Measurements from ENCODE around the gene CUL9.
A peak's percentile ranks its signal among the peaks of the same experiment; 100 is the strongest.

Gene CUL9

GRCh38 chr6:43258180-43258579, 76.2 kb downstream of the CUL9 start:
- no peak for DNase-seq

DNA sequence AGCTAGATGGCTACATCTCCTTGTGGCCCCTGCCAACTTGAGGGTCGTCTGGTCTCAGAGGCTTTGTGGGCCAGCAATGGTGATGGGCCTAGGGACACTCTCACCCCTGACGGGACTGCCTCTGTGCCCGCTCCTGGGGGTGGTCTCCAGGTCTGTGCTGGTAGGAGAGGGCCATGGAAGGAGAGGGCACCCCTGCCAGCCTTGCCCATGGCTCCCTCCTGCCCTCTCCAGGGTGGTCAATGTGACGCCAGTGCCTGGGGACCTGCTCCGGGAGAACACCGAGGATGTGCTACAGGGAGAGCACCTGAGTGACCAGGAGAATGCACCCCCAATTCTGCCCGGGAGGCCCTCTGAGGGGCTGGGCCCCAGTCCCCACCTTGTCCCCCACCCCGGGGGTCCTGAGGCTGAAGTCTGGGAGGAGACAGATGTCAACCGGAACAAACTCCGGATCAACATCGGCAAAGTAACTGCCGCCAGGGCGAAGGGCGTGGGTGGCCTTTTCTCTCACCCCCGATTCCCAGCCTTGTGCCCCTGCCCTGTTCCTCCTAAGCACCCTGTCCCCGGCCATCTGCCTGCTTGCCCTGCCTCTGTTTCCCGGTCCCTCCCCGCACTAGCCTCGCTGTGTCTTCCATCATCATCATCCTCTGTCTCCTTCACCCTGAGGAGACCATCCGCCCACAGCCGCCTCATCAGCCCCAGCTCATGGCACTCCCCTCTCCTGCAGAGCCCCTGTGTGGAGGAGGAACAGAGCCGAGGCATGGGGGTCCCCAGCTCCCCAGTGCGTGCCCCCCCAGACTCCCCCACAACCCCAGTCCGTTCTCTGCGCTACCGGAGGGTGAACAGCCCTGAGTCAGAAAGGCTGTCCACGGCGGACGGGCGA, 77.1 kb downstream of the CUL9 start:
- no peak for DNase-seq

GRCh38 chr6:43260791-43261190, 78.8 kb downstream of the CUL9 start:
- no peak for DNase-seq

GRCh38 chr6:43261198-43261597, 79.2 kb downstream of the CUL9 start:
- DNase-seq, result no peak

DNA sequence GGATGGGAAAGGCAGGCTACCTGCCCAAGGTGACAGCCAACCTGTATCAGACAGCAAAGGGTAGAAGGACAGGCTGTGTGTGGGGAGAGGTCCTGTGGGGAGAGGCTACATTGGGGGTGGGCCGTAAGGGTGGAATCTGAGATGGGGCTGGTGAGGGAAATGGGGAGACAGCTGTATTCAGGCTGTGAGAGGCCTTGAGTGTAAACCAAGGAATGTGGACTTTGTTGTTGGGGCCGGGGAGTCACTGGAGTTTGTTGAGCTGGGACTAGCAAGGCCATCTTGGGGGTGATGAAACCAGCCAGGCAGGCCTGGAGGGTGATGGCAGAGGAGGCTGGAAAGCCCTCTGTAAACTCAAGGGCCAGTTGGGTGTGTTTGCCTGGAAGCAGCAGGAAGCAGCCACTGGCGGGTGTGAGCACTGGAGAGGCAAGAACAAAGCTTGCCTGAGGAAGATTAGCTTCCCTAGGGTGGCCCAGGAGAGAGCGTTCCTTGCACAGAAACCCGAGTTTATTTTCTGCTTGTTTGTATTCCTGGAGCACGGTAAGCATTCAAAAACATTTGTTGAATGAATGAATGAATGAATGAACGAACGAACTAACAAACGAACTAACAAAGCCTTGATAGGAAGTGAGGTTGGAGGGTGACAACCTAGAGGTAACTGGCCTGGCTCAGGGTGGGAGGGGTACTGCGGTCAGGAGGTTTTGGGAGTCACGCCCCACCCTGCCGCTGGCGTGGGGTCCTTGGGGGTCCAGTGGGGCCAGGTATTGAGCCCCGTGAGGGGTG, 80.2 kb downstream of the CUL9 start:
- DNase-seq, result no peak

- no peak for DNase-seq
Observed at GRCh38 chr6:43262780-43263313, 80.9 kb downstream of the CUL9 start.

DNA sequence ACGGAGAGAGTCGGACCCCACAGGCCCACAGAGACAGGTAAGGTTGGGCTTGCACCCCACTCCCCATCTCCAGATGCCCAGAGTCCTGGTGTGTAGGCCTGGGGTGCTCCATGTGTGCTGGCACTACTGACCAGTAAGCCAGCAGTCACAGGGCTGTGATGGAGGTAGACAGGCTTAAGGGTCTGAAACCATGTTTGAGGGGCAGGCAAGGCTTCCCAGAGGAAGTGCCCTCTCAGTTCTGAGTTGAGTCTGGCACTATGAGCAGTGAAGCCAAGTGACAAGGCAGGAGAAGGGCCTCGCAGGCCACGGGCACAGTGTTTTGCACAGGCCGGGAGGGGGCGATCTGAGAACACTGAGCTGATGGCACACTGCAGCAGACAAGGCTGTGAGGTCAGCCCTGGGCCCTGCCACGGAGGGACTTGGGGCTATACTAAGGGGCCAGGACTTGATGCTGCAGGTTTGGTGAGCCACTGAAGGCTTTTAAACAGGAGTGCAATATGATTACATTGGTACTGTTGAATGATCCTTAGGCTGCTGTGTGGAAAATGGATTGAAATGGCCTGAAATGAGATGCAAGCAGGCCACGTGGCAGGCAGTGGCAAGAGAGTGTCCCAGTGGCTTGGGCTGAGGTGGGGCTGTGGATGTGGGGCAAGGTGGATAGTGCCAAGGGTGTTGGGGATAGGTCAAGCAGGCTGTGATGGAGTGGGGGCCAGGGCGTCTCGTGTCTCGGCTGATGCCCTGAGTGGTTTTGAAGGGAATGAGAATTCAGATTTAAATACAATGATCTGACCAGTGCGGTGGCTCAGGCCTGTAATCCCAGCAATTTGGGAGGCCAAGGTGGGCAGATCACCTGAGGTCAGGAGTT, 81.5 kb downstream of the CUL9 start:
- DNase-seq, result peak; percentile 61

- no peak for DNase-seq
Observed at GRCh38 chr6:43264599-43265145, 82.7 kb downstream of the CUL9 start.

GRCh38 chr6:43265564-43265963, 83.6 kb downstream of the CUL9 start:
- no peak for DNase-seq

- no peak for DNase-seq
Observed at GRCh38 chr6:43267619-43268354, 85.8 kb downstream of the CUL9 start.

DNA sequence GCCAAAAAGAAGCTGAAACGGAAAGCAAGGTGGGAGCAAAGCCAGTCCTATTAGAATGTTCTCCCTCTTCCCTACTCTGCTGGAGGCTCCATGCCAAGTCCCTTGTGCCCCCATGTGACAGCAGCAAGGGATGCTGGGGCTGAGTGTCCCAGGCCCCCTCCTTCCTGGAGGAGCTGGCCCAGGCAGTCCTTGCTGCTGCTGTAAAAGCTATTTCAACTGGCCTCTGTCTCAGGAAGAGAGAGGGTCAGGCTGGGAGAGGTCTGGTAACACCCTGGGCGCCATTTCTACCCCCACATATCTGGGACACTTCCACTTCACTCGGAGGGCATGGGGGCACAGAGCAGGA, 86.3 kb downstream of the CUL9 start:
- DNase-seq, result no peak

DNA sequence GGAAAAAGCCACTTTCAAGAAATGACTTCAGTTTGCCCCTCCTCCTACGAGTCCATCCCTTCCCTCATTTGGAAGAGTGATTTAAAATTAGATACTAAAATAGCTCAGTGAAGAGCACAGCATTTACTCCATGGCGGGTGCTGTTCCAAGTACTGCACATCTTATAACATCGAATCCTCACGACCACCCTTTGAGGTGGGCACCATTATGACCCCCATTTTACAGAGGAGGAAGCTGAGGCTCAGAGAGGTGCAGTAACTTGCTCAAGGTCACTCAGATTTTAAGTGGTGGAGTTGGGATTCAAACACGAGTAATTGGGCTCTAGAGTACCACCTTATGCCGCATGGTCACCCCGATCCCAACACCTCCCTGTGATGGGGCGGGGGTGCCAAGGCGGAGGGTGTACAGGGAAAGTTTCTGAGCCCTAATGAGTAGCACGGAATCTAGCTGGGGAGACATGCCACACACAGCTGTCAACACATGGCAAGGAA, 86.8 kb downstream of the CUL9 start:
- no peak for DNase-seq

- no peak for DNase-seq
Observed at GRCh38 chr6:43269273-43270007, 87.4 kb downstream of the CUL9 start.

- no peak for DNase-seq
Observed at GRCh38 chr6:43271103-43271815, 89.3 kb downstream of the CUL9 start.

DNA sequence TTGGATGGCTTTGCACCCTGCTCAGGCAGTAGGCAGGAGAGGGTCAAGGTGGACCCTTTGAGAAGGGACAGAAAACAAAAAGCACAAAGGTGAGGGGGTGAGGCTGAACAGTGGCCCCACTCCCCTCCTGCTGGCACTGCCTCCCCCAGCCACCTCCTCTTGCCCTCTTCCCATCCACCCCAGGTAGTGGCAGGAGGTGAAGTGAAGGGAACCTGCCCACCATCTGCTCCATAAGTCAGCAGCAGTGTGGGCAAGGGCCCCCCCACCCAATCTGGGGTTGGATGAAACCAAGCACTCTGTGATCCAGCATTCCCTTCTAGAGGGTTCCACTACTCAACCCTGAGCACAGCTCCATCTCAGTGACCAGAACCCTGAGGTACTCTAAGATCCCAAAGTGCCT, 89.9 kb downstream of the CUL9 start:
- DNase-seq, result no peak

DNA sequence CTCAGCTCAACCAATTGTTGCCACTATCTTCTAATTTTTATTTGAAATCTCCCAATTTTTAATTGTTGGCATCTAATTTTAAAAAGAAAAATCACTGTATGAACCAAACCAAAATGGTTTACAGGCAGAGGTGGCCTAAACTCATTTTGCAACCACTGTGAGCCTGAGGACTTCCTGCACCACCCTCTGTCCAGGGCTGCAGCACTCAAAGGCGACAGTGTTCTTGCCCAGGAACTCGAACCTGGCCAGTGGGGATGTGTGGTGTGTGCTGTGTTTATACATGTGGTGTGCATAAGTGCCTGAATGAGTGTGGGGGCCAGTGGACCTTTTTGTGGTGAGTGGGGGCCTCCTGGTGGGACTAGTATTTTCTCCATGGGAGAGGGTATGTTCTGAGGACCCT, 91.7 kb downstream of the CUL9 start:
- DNase-seq, result no peak
